IMR-90 (cell line): ENCODE data around the gene ROBO2. TPM values are rescaled to one million over a fixed set of nuclear protein-coding genes. Genes with fewer than 3 reads are reported as not detected.
A peak's percentile ranks its signal among the peaks of the same experiment; 100 is the strongest.

ENCODE experiments used
- ATAC-seq: fragments of 200-7000 bp; cut with Tn5 transposase; 2 replicates; pipeline ENCODE4 v1.9.1; 2020; ENCODE audit warnings: low read depth, mild to moderate bottlenecking, moderate library complexity
- BruUV-seq: library from RNA; stranded (reverse); fragments of 400-500 nt; replicated peaks from 2 replicates; lab custom pipeline; 2021; lab: Mats Ljungman, UMichigan
- CTCF ChIA-PET: fragments of 300-600 bp; formaldehyde crosslinking; extraction: SDS; loops from one replicate; lab custom pipeline; 2021; ENCODE audit warnings: antibody characterized with exemption; lab: Yijun Ruan, JAX
- POLR2A ChIA-PET: fragments of 300-600 bp; sonication (Branson Sonifier 250); formaldehyde crosslinking; loops from one replicate; lab custom pipeline; 2022; ENCODE audit warnings: antibody characterized with exemption; ENCODE audit not compliant: unreplicated experiment; lab: Charles Lee
- DNase-seq: peaks from one replicate; pipeline ENCODE4 v3.0.0; 2013
- H2AFZ ChIP-seq: replicated peaks from 2 replicates; pipeline ENCODE3; 2013; ENCODE audit warnings: low read length, mild to moderate bottlenecking; ENCODE audit not compliant: poor library complexity
- H2AK5ac ChIP-seq: 2 replicates; pipeline ENCODE4 v1.6.1; 2013; ENCODE audit warnings: low read depth, low read length, inconsistent platforms
- H2AK9ac ChIP-seq: replicated peaks from 2 replicates; pipeline ENCODE3; 2013; ENCODE audit warnings: mild to moderate bottlenecking, low read depth, low read length, moderate library complexity; ENCODE audit not compliant: poor library complexity
- H2BK120ac ChIP-seq: 2 replicates; pipeline ENCODE4 v1.6.1; 2013; ENCODE audit warnings: low read depth, low read length, inconsistent platforms
- H2BK15ac ChIP-seq: 3 replicates; pipeline ENCODE4 v1.6.1; 2013; ENCODE audit warnings: low read depth, low read length, inconsistent platforms
- H2BK20ac ChIP-seq: 2 replicates; pipeline ENCODE4 v1.6.1; 2013; ENCODE audit warnings: low read depth, mild to moderate bottlenecking, inconsistent platforms, low read length, moderate library complexity
- H2BK5ac ChIP-seq: 2 replicates; pipeline ENCODE4 v1.6.1; 2013; ENCODE audit warnings: mild to moderate bottlenecking, low read depth, low read length, inconsistent platforms; ENCODE audit not compliant: poor library complexity, severe bottlenecking
- H3K14ac ChIP-seq: replicated peaks from 2 replicates; pipeline ENCODE4 v1.6.1; 2013; ENCODE audit warnings: low read depth, low read length, inconsistent platforms
- H3K18ac ChIP-seq: 2 replicates; pipeline ENCODE4 v1.6.1; 2013; ENCODE audit warnings: low read depth, low read length, control low read depth
- H3K23ac ChIP-seq: 2 replicates; pipeline ENCODE4 v1.6.1; 2013; ENCODE audit warnings: low read depth, low read length, inconsistent platforms
- H3K27ac ChIP-seq: 2 replicates; pipeline ENCODE4 v1.5.1; 2013; ENCODE audit warnings: mild to moderate bottlenecking, control low read depth, low read length; ENCODE audit not compliant: insufficient read depth
- H3K27me3 ChIP-seq: 2 replicates; pipeline ENCODE4 v1.6.1; 2013; ENCODE audit warnings: low read length; ENCODE audit not compliant: control insufficient read depth, insufficient read depth
- H3K36me3 ChIP-seq: 2 replicates; pipeline ENCODE4 v1.6.1; 2013; ENCODE audit warnings: low read length, mixed read lengths; ENCODE audit not compliant: control insufficient read depth, insufficient read depth
- H3K4ac ChIP-seq: 2 replicates; pipeline ENCODE4 v1.6.1; 2013; ENCODE audit warnings: low read depth, low read length, inconsistent platforms
- H3K4me1 ChIP-seq: 2 replicates; pipeline ENCODE4 v1.6.1; 2013; ENCODE audit warnings: low read length, mixed read lengths; ENCODE audit not compliant: control insufficient read depth, insufficient read depth
- H3K4me2 ChIP-seq: 2 replicates; pipeline ENCODE4 v1.6.1; 2013; ENCODE audit warnings: low read depth, mild to moderate bottlenecking, control low read depth, low read length, moderate library complexity
- H3K4me3 ChIP-seq: 2 replicates; pipeline ENCODE4 v1.5.1; 2013; ENCODE audit warnings: low read depth, mild to moderate bottlenecking, control low read depth, low read length, moderate library complexity; ENCODE audit not compliant: insufficient read depth
- H3K56ac ChIP-seq: 2 replicates; pipeline ENCODE4 v1.6.1; 2013; ENCODE audit warnings: low read length, inconsistent platforms; ENCODE audit not compliant: insufficient read depth; ENCODE audit errors: extremely low read depth
- H3K79me1 ChIP-seq, 2 experiments: 2 replicates each; pipeline ENCODE4 v1.6.1; 2013; ENCODE audit warnings: low read length in 2 of 2, inconsistent platforms in 1 of 2, low read depth in 1 of 2
- H3K9ac ChIP-seq: 2 replicates; pipeline ENCODE4 v1.6.1; 2013; ENCODE audit warnings: low read depth, low read length, control low read depth
- H3K9me1 ChIP-seq: 2 replicates; pipeline ENCODE4 v1.6.1; 2013; ENCODE audit warnings: low read length, inconsistent platforms; ENCODE audit not compliant: insufficient read depth
- H3K9me3 ChIP-seq: 2 replicates; pipeline ENCODE4 v1.6.1; 2013; ENCODE audit warnings: low read length; ENCODE audit not compliant: control insufficient read depth, insufficient read depth
- H4K20me1 ChIP-seq: 2 replicates; pipeline ENCODE4 v1.6.1; 2013; ENCODE audit warnings: low read length, inconsistent platforms; ENCODE audit not compliant: insufficient read depth
- H4K5ac ChIP-seq: 2 replicates; pipeline ENCODE4 v1.6.1; 2013; ENCODE audit warnings: mild to moderate bottlenecking, low read depth, low read length, control low read depth
- H4K8ac ChIP-seq, 2 experiments: 2 replicates each; pipeline ENCODE4 v1.6.1; 2013; ENCODE audit warnings: low read depth in 2 of 2, low read length in 2 of 2, control low read depth in 1 of 2, inconsistent platforms in 1 of 2
- H4K91ac ChIP-seq: 2 replicates; pipeline ENCODE4 v1.6.1; 2013; ENCODE audit warnings: low read depth, low read length, inconsistent platforms; ENCODE audit not compliant: insufficient read depth
- RAD21 ChIP-seq: IDR thresholded peaks from 2 replicates; pipeline ENCODE4 v1.6.1; 2012; ENCODE audit warnings: low read length, improper control_type of control experiment
- WGBS, 2 experiments: methylation state at CpG; one replicate each; pipeline versions ENCODE4 v1.1.5 to v1.1.7; 2013; ENCODE audit warnings: missing lambda C conversion rate in 2 of 2; ENCODE audit not compliant: insufficient read length in 1 of 2; ENCODE audit errors: extremely low coverage in 2 of 2; 5-methylcytosine and 5-hydroxymethylcytosine counted together
- dilution Hi-C: fragments of 300-500 bp; cut with HindIII; formaldehyde crosslinking; loops from one replicate; pipeline ENCODE4 v1.14.3; 2018; ENCODE audit warnings: low sequenced_read_pairs; ENCODE audit not compliant: unreplicated experiment
- in situ Hi-C: fragments of 300-500 bp; cut with MboI; formaldehyde crosslinking; loops from 3 replicates; pipeline ENCODE4 v1.14.3; 2019; ENCODE audit warnings: low sequenced_read_pairs, inconsistent platforms, mixed read lengths
- intact Hi-C: fragments of 100-400 bp; cut with micrococcal nuclease; formaldehyde crosslinking; loops from 2 replicates; pipeline ENCODE4 v1.10.0; 2022
- polyA plus RNA-seq, 3 experiments: library from polyadenylated mRNA; depleted of rRNA; stranded (reverse); fragments of >200 nt; gene quantifications; 2 replicates each; pipeline ENCODE4 v1.2.3, GENCODE V29; 2012; ENCODE audit warnings: low replicate concordance in 1 of 3
- total RNA-seq: library from RNA; depleted of rRNA; stranded (reverse); fragments of >200 nt; gene quantifications from 2 replicates; pipeline ENCODE4 v1.2.3, GENCODE V29; 2012
- TF ChIP-seq, protein P1 (sequence below): fragments of 150-350 bp; IDR thresholded peaks from 2 replicates; pipeline ENCODE4 v1.6.1; 2017; ENCODE audit warnings: mild to moderate bottlenecking, antibody characterized with exemption, low read length, low read depth
- TF ChIP-seq, protein P2 (sequence below): conservative IDR thresholded peaks from 2 replicates; pipeline ENCODE4 v1.5.1; 2012; ENCODE audit warnings: mild to moderate bottlenecking, low read depth, low read length, improper control_type of control experiment

The ROBO2 gene
- total and polyA plus RNA-seq, 2 of the 4 experiments (the other 2 are of a cell fraction): 9.3 to 14.5 TPM

DNA sequence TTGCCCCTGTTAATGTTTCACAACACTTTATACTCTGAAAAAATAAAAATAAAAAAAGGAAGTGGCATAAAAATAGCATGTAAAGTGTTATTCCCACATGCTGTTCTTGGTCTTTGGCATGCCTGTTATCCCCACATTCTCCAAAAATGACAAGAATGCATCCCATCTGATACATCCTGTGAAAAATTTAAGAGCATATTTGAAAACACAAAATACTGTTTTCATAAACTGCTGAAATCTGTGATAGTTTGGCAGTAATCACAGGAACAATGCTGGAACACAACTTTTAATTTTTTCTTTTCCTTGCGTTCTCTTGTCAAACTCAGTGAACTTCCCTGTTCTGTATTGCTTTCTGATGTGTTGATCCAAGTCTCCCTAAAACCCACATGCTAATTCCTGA lies 288.8 kb downstream of the ROBO2 start:
- H3K18ac ChIP-seq: no peak overlapping the region
- no peaks in the 10 kb centered on the region for H3K9me1 ChIP-seq
- H3K79me1 ChIP-seq: no peaks in the 10 kb centered on the region
- POLR2A ChIA-PET: no interaction called here
- BruUV-seq: no TSS peak
- no peak overlapping the region for H3K4me2 ChIP-seq
- in situ Hi-C loops: loop anchor here (10.0 kb wide), 1 partner anchor 294 kb away; no protein-coding TSS in a partner anchor
- H2BK120ac ChIP-seq: no peak overlapping the region
- H4K5ac ChIP-seq: no peak overlapping the region
- H3K14ac ChIP-seq: no peak overlapping the region
- intact Hi-C loops: no loop called here
- DNase-seq (peak; percentile 8), ATAC-seq (peak; percentile 48; the same call in 1 of the 2 replicates)
- dilution Hi-C loops: no loop called here
- no peaks in the 10 kb centered on the region for H3K36me3 ChIP-seq
- H3K4me3 ChIP-seq: no peak overlapping the region
- no peak overlapping the region for H3K9ac ChIP-seq
- no CpG with 5 or more reads among the region's 1 CpG for WGBS, 2 experiments
- H2AK9ac ChIP-seq: no peak overlapping the region
- no peaks in the 10 kb centered on the region for H3K27me3 ChIP-seq
- H3K9me3 ChIP-seq: no peaks in the 10 kb centered on the region
- TF ChIP-seq, protein P1, sequence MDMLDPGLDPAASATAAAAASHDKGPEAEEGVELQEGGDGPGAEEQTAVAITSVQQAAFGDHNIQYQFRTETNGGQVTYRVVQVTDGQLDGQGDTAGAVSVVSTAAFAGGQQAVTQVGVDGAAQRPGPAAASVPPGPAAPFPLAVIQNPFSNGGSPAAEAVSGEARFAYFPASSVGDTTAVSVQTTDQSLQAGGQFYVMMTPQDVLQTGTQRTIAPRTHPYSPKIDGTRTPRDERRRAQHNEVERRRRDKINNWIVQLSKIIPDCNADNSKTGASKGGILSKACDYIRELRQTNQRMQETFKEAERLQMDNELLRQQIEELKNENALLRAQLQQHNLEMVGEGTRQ: no peak
- TF ChIP-seq RAD21: no peak
- TF ChIP-seq, protein P2, sequence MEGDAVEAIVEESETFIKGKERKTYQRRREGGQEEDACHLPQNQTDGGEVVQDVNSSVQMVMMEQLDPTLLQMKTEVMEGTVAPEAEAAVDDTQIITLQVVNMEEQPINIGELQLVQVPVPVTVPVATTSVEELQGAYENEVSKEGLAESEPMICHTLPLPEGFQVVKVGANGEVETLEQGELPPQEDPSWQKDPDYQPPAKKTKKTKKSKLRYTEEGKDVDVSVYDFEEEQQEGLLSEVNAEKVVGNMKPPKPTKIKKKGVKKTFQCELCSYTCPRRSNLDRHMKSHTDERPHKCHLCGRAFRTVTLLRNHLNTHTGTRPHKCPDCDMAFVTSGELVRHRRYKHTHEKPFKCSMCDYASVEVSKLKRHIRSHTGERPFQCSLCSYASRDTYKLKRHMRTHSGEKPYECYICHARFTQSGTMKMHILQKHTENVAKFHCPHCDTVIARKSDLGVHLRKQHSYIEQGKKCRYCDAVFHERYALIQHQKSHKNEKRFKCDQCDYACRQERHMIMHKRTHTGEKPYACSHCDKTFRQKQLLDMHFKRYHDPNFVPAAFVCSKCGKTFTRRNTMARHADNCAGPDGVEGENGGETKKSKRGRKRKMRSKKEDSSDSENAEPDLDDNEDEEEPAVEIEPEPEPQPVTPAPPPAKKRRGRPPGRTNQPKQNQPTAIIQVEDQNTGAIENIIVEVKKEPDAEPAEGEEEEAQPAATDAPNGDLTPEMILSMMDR: no peak
- no peak overlapping the region for H2AFZ ChIP-seq
- no peak overlapping the region for H3K23ac ChIP-seq
- H3K4ac ChIP-seq: no peak overlapping the region
- no peak overlapping the region for H4K8ac ChIP-seq
- no peak overlapping the region for H2BK5ac ChIP-seq
- H3K56ac ChIP-seq: no peak overlapping the region
- H4K20me1 ChIP-seq: no peaks in the 10 kb centered on the region
- H2BK20ac ChIP-seq: no peak overlapping the region
- no peaks in the 10 kb centered on the region for H3K4me1 ChIP-seq
- H2AK5ac ChIP-seq: no peak overlapping the region
- no peak overlapping the region for H2BK15ac ChIP-seq
- CTCF ChIA-PET: no interaction called here
- H4K91ac ChIP-seq: no peak overlapping the region
- H3K27ac ChIP-seq: no peak overlapping the region
